Spleen (tissue), 7 donors: ENCODE measurements around the gene NTSR1.

Experiments used
- POLR2A ChIP-seq, 3 donors: fragments of 450-650 bp; IDR thresholded peaks; one replicate each; pipeline ENCODE4 v1.5.1; 2017; ENCODE audit warnings: antibody characterized with exemption in 3 of 3, mild to moderate bottlenecking in 1 of 3
- POLR2AphosphoS5 ChIP-seq, 3 donors: sonication (generic); formaldehyde crosslinking; IDR thresholded peaks; one replicate each; pipeline ENCODE4 v1.5.1; 2017; ENCODE audit warnings: antibody characterized with exemption in 3 of 3
- TF ChIP-seq, protein P1 (sequence below), 11 experiments: fragments of 200-600 bp in 7 of 11; fragments of 450-650 bp in 4 of 11; sonication (generic) in 4 of 11; IDR thresholded peaks in 8 of 11; conservative IDR thresholded peaks in 3 of 11; 1 replicate in 7 of 11; 2 replicates in 4 of 11; pipeline versions ENCODE4 v1.4.0 to v1.8.0; 2016 to 2021; ENCODE audit warnings: antibody characterized with exemption in 11 of 11, inconsistent platforms in 4 of 11, mild to moderate bottlenecking in 1 of 11
- donor health status: DM: no; HTN: no; CAD: no; lungs with moderate emphysema.
- donor health status: DM: no; HTN: no; CAD: no.
- donor health status: DM: no; HTN: no; CAD: no.

DNA sequence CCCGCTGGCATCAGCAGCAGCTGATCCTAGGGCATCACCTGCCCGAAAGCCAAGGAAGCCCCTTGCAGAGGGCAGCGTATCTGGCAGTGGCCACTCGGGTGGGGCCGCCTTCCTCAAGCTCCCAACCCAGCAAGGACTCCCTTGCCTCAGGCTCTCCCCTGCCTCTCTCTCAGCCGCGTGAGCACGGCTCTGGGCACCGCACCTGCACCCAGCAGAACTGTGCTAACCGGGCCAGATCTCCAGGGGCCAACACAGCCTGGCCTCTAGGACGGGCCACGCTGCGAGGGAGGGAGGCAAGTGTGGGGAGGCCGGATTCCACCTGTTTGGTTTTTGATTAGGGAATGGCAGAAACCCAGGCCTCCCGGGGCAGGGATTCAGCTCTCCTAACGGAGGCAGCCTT is 75.9 kb downstream of the NTSR1 start:
- TF ChIP-seq, protein P1, sequence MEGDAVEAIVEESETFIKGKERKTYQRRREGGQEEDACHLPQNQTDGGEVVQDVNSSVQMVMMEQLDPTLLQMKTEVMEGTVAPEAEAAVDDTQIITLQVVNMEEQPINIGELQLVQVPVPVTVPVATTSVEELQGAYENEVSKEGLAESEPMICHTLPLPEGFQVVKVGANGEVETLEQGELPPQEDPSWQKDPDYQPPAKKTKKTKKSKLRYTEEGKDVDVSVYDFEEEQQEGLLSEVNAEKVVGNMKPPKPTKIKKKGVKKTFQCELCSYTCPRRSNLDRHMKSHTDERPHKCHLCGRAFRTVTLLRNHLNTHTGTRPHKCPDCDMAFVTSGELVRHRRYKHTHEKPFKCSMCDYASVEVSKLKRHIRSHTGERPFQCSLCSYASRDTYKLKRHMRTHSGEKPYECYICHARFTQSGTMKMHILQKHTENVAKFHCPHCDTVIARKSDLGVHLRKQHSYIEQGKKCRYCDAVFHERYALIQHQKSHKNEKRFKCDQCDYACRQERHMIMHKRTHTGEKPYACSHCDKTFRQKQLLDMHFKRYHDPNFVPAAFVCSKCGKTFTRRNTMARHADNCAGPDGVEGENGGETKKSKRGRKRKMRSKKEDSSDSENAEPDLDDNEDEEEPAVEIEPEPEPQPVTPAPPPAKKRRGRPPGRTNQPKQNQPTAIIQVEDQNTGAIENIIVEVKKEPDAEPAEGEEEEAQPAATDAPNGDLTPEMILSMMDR (IDR thresholded peaks at IDR 0.05 in 8 of 11, conservative IDR thresholded peaks at IDR 0.05 in 3 of 11) = no peak
- no peak for TF ChIP-seq POLR2AphosphoS5 (IDR thresholded peaks at IDR 0.05)
- no peak for TF ChIP-seq POLR2A (IDR thresholded peaks at IDR 0.05)
